Endothelial cell of umbilical vein (primary cell): ENCODE results near the gene GARIN5A.

Experiments used
- CTCF ChIP-seq, 2 donors: IDR thresholded peaks; 1 replicate in 1 of 2; 2 replicates in 1 of 2; pipeline ENCODE4 v1.5.1; 2011; ENCODE audit warnings: low read length in 2 of 2, mild to moderate bottlenecking in 2 of 2, moderate library complexity in 2 of 2, control low read depth in 1 of 2, inconsistent platforms in 1 of 2, low read depth in 1 of 2; ENCODE audit not compliant: insufficient read depth in 1 of 2; ENCODE audit errors: extremely low read depth in 1 of 2
- JUN ChIP-seq: IDR thresholded peaks from 2 replicates; pipeline ENCODE4 v1.6.1; 2011; ENCODE audit warnings: borderline replicate concordance, low read depth; ENCODE audit not compliant: insufficient read length, insufficient read depth
- MAX ChIP-seq: IDR thresholded peaks from 2 replicates; pipeline ENCODE4 v1.6.1; 2011; ENCODE audit not compliant: insufficient read depth, insufficient read length
- MYC ChIP-seq: IDR thresholded peaks from one replicate; pipeline ENCODE4 v1.6.1; 2011; ENCODE audit warnings: mild to moderate bottlenecking, low read depth, low read length
- POLR2A ChIP-seq: IDR thresholded peaks from 2 replicates; pipeline ENCODE4 v1.6.1; 2012; ENCODE audit warnings: low read depth, mild to moderate bottlenecking, control low read depth, low read length
- POLR2AphosphoS5 ChIP-seq: IDR thresholded peaks from 2 replicates; pipeline ENCODE4 v1.6.1; 2012; ENCODE audit warnings: low read depth, mild to moderate bottlenecking, control low read depth, low read length, moderate library complexity; ENCODE audit not compliant: insufficient read depth

DNA sequence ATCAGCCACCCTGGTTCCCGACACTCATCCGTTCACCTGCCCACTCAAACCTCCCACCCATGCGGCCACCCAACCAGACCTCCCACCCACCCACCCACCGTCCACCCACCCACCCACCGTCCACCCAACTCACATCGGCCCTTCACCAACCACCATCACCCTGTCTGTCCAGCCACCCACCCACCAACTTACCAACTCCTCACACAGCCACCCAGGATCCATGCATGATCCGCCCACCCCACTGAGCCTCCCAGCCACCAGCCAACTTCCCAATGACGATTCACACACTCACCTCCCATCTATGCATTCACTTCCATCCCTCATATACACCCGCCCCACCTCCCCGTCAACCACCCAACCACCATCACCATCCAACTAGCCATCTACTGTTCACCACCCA, 30.1 kb upstream of the GARIN5A start:
- no peak for TF ChIP-seq CTCF (IDR thresholded peaks at IDR 0.05; ENCODE audit: extremely low read depth in 1 of 2, insufficient read depth in 1 of 2, low read depth in 1 of 2, low read length in 2 of 2)
- TF ChIP-seq POLR2A: no peak
- no peak for TF ChIP-seq JUN
- TF ChIP-seq POLR2AphosphoS5: no peak
- no peak for TF ChIP-seq MAX
- no peak for TF ChIP-seq MYC
